ENCODE measurements around the gene MRO. TPM values are rescaled to one million over a fixed set of nuclear protein-coding genes. Genes with fewer than 3 reads are reported as not detected.
A peak's percentile ranks its signal among the peaks of the same experiment; 100 is the strongest.
"Not testable (repeated sequence)": the region's sequence is repeated elsewhere in the genome, so short reads cannot be mapped to it uniquely, and the experiment has no call there.

The MRO gene
- total RNA-seq, 8 experiments from 2014 or later, result 0.09 to 1.00 (median 0.28) TPM

DNA sequence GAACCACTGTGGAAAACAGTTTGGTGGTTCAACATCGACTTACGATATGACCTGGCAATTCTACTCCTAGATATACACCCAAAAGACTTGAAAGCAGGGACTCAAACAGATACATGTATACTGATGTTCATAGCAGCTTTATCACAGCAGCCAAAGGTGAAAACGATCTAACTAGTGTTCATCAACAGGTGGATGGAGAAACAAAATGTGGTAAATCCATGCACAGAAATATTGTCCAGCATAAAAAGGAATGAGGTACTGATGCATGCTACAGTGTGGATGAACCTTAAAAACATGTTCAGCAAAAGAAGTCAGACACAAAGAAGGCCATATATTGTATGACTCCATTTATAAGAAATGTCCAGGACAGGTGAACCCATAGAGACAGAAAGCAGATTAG is 36.3 kb downstream of the MRO start:
- no peak overlapping the region for H3K4me3 ChIP-seq
- ATAC-seq (replicated peaks in 6 of 8), result no peak
- in situ Hi-C loops (cut with MboI; ENCODE audit: low pct_unique_long_range_greater_than_20kb in 2 of 9, low sequenced_read_pairs in 9 of 9, unreplicated experiment in 9 of 9), result loop anchor here in 4 of 9 experiments (10.0 to 25.0 kb wide), 2 partner anchors 119 to 271 kb away; no protein-coding TSS in a partner anchor
- no peaks in the 10 kb centered on the region for H3K4me1 ChIP-seq (replicated peaks in 1 of 2)
- H3K27ac ChIP-seq, result no peak overlapping the region
- 22 to 100% (median 65%) methylated on average over 1 to 3 of the region's 3 CpGs; no CpG with 5 or more reads in 1 of the 10 experiments for WGBS, 10 experiments

DNA sequence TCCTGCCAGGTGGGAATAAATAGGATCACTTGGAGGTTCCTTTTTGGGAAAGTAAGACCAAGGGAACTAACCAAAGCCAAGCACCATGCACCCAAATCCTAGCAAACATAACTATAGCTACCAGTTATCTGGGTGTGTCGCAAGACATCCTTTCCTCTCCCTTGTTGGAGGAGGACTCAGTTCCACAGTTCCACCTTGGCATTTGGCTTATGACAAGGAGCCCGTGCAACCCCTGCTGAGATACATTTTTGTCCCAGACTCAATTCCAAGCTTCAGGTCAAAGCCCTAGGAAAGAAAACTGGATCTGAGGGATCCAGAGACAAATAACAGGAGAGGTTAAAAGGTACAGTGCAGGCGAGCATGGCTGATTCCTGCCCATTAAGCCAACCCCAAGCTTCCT is 40.8 kb downstream of the MRO start:
- H3K27ac ChIP-seq; H3K4me3 ChIP-seq; ATAC-seq (replicated peaks in 6 of 8); H3K4me1 ChIP-seq (replicated peaks in 1 of 2): not testable (repeated sequence)
- 0 to 100% (median 81%) methylated on average over 1 to 3 of the region's 3 CpGs; no CpG with 5 or more reads in 3 of the 10 experiments for WGBS, 10 experiments
- in situ Hi-C loops (cut with MboI; ENCODE audit: low pct_unique_long_range_greater_than_20kb in 2 of 9, low sequenced_read_pairs in 9 of 9, unreplicated experiment in 9 of 9), result loop anchor here in 4 of 9 experiments (25.0 kb wide), 1 partner anchor 267 kb away; no protein-coding TSS in a partner anchor

- 0 to 100% (median 72%) methylated on average over 1 to 2 of the region's 4 CpGs; no CpG with 5 or more reads in 3 of the 10 experiments for WGBS, 10 experiments
- ATAC-seq (replicated peaks in 6 of 8), result no peak
- no peak overlapping the region for H3K27ac ChIP-seq
- H3K4me1 ChIP-seq (replicated peaks in 1 of 2), result no peaks in the 10 kb centered on the region
- in situ Hi-C loops (cut with MboI; ENCODE audit: low pct_unique_long_range_greater_than_20kb in 2 of 9, low sequenced_read_pairs in 9 of 9, unreplicated experiment in 9 of 9), result loop anchor here in 4 of 9 experiments (25.0 kb wide), 1 partner anchor 264 kb away; no protein-coding TSS in a partner anchor
- H3K4me3 ChIP-seq, result no peak overlapping the region
Measured at GRCh38 chr18:50776383-50776782, 43.4 kb downstream of the MRO start.

DNA sequence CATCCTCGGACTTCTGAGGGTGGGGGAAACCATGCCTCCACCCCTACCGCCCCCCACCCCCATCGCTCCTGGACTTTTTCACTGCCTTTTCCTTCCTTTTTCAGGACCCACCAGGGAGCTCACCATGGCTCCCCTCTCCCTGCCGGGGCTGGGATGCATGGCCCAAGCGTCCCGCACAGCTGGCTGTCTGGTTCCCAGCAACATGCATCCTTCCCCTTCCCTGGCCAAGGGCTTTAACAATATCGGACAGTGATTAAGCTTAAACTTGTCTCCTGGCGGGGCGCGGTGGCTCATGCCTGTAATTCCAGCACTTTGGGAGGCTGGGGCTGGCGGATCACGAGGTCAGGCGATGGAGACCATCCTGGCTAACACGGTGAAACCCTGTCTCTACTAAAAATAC is 44.1 kb downstream of the MRO start:
- H3K27ac ChIP-seq, result no peak overlapping the region
- ATAC-seq (replicated peaks in 6 of 8), result no peak
- H3K4me3 ChIP-seq, result no peak overlapping the region
- no peaks in the 10 kb centered on the region for H3K4me1 ChIP-seq (replicated peaks in 1 of 2)
- in situ Hi-C loops (cut with MboI; ENCODE audit: low pct_unique_long_range_greater_than_20kb in 2 of 9, low sequenced_read_pairs in 9 of 9, unreplicated experiment in 9 of 9), result loop anchor here in 4 of 9 experiments (25.0 kb wide), 1 partner anchor 263 kb away; no protein-coding TSS in a partner anchor
- WGBS, 10 experiments, result 80 to 100% (median 91%) methylated on average over 2 to 5 of the region's 14 CpGs; no CpG with 5 or more reads in 6 of the 10 experiments

GRCh38 chr18:50775207-50775606 is 44.6 kb downstream of the MRO start:
- WGBS, 10 experiments, result 41 to 100% (median 86%) methylated on average over 1 to 7 of the region's 9 CpGs; no CpG with 5 or more reads in 4 of the 10 experiments
- Histone ChIP-seq H3K4me1 (replicated peaks in 1 of 2) (no peaks in the 10 kb centered on the region), H3K27ac (no peak overlapping the region), H3K4me3 (no peak overlapping the region)
- no peak for ATAC-seq (replicated peaks in 6 of 8)
- in situ Hi-C loops (cut with MboI; ENCODE audit: low pct_unique_long_range_greater_than_20kb in 2 of 9, low sequenced_read_pairs in 9 of 9, unreplicated experiment in 9 of 9), result loop anchor here in 4 of 9 experiments (25.0 kb wide), 1 partner anchor 263 kb away; no protein-coding TSS in a partner anchor

DNA sequence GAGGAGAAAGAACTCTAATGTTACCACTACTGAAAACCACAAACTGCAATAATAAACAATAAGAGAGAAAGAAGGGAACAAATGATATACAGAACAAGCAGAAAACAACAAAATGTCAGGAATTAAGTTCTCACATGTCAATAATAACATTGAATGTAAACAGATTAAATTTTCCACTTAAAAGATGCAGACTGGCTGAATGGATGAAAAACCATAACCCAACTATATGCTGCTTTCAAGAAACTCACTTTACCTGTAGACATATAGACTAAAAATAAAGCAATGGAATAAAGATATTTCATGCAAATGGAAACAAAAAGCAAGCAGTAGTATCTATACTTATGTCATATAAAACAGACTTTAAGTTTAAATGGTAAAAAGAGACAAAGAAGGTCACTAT is 50.4 kb downstream of the MRO start:
- Histone ChIP-seq H3K4me3 (no peak overlapping the region), H3K4me1 (replicated peaks in 1 of 2) (no peaks in the 10 kb centered on the region), H3K27ac (no peak overlapping the region)
- ATAC-seq (replicated peaks in 6 of 8), result no peak
- in situ Hi-C loops (cut with MboI; ENCODE audit: low pct_unique_long_range_greater_than_20kb in 2 of 9, low sequenced_read_pairs in 9 of 9, unreplicated experiment in 9 of 9), result no loop called here

DNA sequence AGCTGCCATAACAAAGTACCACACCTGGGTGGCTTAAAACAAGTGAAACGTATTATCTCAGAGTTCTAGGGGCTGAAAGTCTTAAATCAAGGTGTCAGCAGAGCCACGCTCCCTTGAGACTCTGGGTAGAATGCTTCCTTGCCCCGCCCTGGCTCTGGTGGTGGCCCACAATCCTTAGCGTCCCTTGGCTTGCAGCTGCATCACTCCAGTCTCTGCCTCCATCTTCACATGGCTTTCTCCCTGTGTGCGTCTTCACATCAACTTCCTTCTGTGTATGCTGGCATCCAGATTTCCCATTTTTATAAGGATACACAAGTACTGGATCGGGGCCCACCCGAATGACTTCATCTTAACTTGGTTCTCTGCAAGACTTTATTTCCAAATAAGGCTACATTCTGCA is 62.5 kb downstream of the MRO start:
- WGBS, 10 experiments, result 0 to 97% (median 55%) methylated on average over 1 to 6 of the region's 7 CpGs; no CpG with 5 or more reads in 2 of the 10 experiments
- ATAC-seq (replicated peaks in 6 of 8), result peak in 3 of 8 experiments; percentile 21 to 54 (median 36)
- Histone ChIP-seq H3K4me1 (replicated peaks in 1 of 2) (no peaks in the 10 kb centered on the region), H3K27ac (no peak overlapping the region), H3K4me3 (no peak overlapping the region)
- in situ Hi-C loops (cut with MboI; ENCODE audit: low pct_unique_long_range_greater_than_20kb in 2 of 9, low sequenced_read_pairs in 9 of 9, unreplicated experiment in 9 of 9), result no loop called here

- ATAC-seq (replicated peaks in 6 of 8), result no peak
- Histone ChIP-seq H3K4me1 (replicated peaks in 1 of 2) (peaks cover 4 to 5% of the 10 kb centered on the region in 2 donors), H3K27ac (no peak overlapping the region), H3K4me3 (no peak overlapping the region)
- WGBS, 10 experiments, result 0 to 100% (median 11%) methylated on average over 1 to 2 of the region's 3 CpGs; no CpG with 5 or more reads in 5 of the 10 experiments
- in situ Hi-C loops (cut with MboI; ENCODE audit: low pct_unique_long_range_greater_than_20kb in 2 of 9, low sequenced_read_pairs in 9 of 9, unreplicated experiment in 9 of 9), result no loop called here
Measured at GRCh38 chr18:50754297-50754696, 65.5 kb downstream of the MRO start.

- Histone ChIP-seq H3K4me1 (replicated peaks in 1 of 2) (peaks cover 14 to 15% of the 10 kb centered on the region in 2 donors), H3K4me3 (no peak overlapping the region), H3K27ac (no peak overlapping the region)
- WGBS, 10 experiments, result 0 to 80% (median 0%) methylated on average over 1 of the region's 1 CpG; no CpG with 5 or more reads in 7 of the 10 experiments
- no peak for ATAC-seq (replicated peaks in 6 of 8)
- in situ Hi-C loops (cut with MboI; ENCODE audit: low pct_unique_long_range_greater_than_20kb in 2 of 9, low sequenced_read_pairs in 9 of 9, unreplicated experiment in 9 of 9), result no loop called here
Measured at GRCh38 chr18:50753311-50753710, 66.5 kb downstream of the MRO start.

DNA sequence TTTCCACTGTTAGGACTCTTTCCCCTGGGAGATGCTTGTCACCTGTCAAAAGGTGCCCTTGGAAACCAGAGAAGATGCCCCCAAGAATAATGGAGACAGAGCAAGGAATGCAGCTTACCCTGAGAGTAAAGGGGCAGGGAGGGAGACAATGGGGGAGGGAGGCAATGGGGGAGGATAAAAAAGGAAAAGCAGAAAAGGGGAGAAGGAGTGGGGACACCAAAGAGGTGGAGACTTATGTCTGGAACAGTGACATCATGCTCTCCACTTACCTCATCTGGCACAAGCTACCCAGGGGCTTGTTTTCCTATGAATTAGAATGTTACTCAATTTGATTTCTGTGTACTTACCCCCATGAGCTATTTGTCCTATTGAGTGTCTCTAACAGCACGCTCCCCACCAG is 67.9 kb downstream of the MRO start:
- H3K4me1 ChIP-seq (replicated peaks in 1 of 2), result peaks cover 15 to 19% of the 10 kb centered on the region in 2 donors
- 0 to 80% methylated on average over 1 of the region's 1 CpG; no CpG with 5 or more reads in 8 of the 10 experiments for WGBS, 10 experiments
- peak in 1 of 8 experiments; percentile 13 for ATAC-seq (replicated peaks in 6 of 8)
- no peak overlapping the region for H3K27ac ChIP-seq
- in situ Hi-C loops (cut with MboI; ENCODE audit: low pct_unique_long_range_greater_than_20kb in 2 of 9, low sequenced_read_pairs in 9 of 9, unreplicated experiment in 9 of 9), result no loop called here
- H3K4me3 ChIP-seq, result no peak overlapping the region

DNA sequence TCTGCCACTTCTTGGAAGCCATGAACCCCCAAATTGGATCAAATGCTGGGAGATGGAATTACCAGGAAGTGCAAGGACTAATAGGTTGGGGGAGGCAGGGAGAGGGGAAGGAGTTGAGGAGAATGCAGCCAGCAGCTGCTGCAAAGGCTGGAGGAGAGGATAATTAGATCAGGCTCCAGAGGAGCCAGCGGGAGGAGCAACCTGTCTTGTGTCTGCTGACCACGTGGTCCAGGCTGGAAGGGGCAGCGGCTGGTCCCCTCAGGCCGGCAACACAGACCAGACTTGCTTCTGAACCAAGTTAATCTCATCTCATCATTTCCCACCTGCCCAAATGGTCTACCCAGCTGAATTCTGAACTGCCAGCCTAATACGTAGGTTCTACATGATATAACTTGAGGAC is 68.3 kb downstream of the MRO start:
- Histone ChIP-seq H3K4me3 (no peak overlapping the region), H3K27ac (no peak overlapping the region), H3K4me1 (replicated peaks in 1 of 2) (peaks cover 15 to 19% of the 10 kb centered on the region in 2 donors)
- in situ Hi-C loops (cut with MboI; ENCODE audit: low pct_unique_long_range_greater_than_20kb in 2 of 9, low sequenced_read_pairs in 9 of 9, unreplicated experiment in 9 of 9), result no loop called here
- WGBS, 10 experiments, result 3 to 83% methylated on average over 1 to 5 of the region's 5 CpGs; no CpG with 5 or more reads in 8 of the 10 experiments
- ATAC-seq (replicated peaks in 6 of 8), result peak in 5 of 8 experiments; percentile 58 to 83 (median 80)

- no peak for ATAC-seq (replicated peaks in 6 of 8)
- WGBS, 10 experiments, result 0 to 86% (median 35%) methylated on average over 1 to 2 of the region's 2 CpGs; no CpG with 5 or more reads in 6 of the 10 experiments
- Histone ChIP-seq H3K4me1 (replicated peaks in 1 of 2) (peaks cover 15 to 19% of the 10 kb centered on the region in 2 donors), H3K27ac (no peak overlapping the region), H3K4me3 (no peak overlapping the region)
- in situ Hi-C loops (cut with MboI; ENCODE audit: low pct_unique_long_range_greater_than_20kb in 2 of 9, low sequenced_read_pairs in 9 of 9, unreplicated experiment in 9 of 9), result no loop called here
Measured at GRCh38 chr18:50750546-50750945, 69.3 kb downstream of the MRO start.

- Histone ChIP-seq H3K27ac (no peak overlapping the region), H3K4me1 (replicated peaks in 1 of 2) (peaks cover 15 to 19% of the 10 kb centered on the region in 2 donors), H3K4me3 (no peak overlapping the region)
- no peak for ATAC-seq (replicated peaks in 6 of 8)
- in situ Hi-C loops (cut with MboI; ENCODE audit: low pct_unique_long_range_greater_than_20kb in 2 of 9, low sequenced_read_pairs in 9 of 9, unreplicated experiment in 9 of 9), result loop anchor here in 1 of 9 experiments (25.0 kb wide), 1 partner anchor 113 kb away; no protein-coding TSS in a partner anchor
- 0 to 100% (median 72%) methylated on average over 1 to 4 of the region's 4 CpGs; no CpG with 5 or more reads in 4 of the 10 experiments for WGBS, 10 experiments
Measured at GRCh38 chr18:50749945-50750344, 69.9 kb downstream of the MRO start.

GRCh38 chr18:50749421-50749820 is 70.4 kb downstream of the MRO start:
- H3K4me3 ChIP-seq, result no peak overlapping the region
- WGBS, 10 experiments, result 60 to 100% (median 88%) methylated on average over 1 to 5 of the region's 5 CpGs; no CpG with 5 or more reads in 2 of the 10 experiments
- no peak overlapping the region for H3K27ac ChIP-seq
- in situ Hi-C loops (cut with MboI; ENCODE audit: low pct_unique_long_range_greater_than_20kb in 2 of 9, low sequenced_read_pairs in 9 of 9, unreplicated experiment in 9 of 9), result loop anchor here in 1 of 9 experiments (25.0 kb wide), 1 partner anchor 112 kb away; no protein-coding TSS in a partner anchor
- no peak for ATAC-seq (replicated peaks in 6 of 8)
- H3K4me1 ChIP-seq (replicated peaks in 1 of 2), result peaks cover 15 to 19% of the 10 kb centered on the region in 2 donors

All from motor neuron (in vitro differentiated cells).